WTC11 (cell line): ENCODE data around the gene OLFM4. TPM values are rescaled to one million over a fixed set of nuclear protein-coding genes. Genes with fewer than 3 reads are reported as not detected.

ENCODE experiments used
- ATAC-seq: fragments of 200-7000 bp; cut with Tn5 transposase; 2 replicates; pipeline ENCODE4 v1.10.0; 2021; ENCODE audit warnings: mild to moderate bottlenecking, moderate library complexity
- CTCF ChIA-PET: fragments of 300-600 bp; sonication (Branson Sonifier 250); formaldehyde crosslinking; loops from one replicate; lab custom pipeline; 2021; ENCODE audit warnings: antibody characterized with exemption; lab: Charles Lee
- POLR2A ChIA-PET: fragments of 350-600 bp; sonication (Branson Sonifier 250); formaldehyde crosslinking; loops from one replicate; lab custom pipeline; 2021; ENCODE audit warnings: antibody characterized with exemption; lab: Charles Lee
- DNase-seq: peaks from one replicate; pipeline ENCODE4 v3.0.0; 2021; ENCODE audit warnings: low spot score
- H3K27ac Mint-ChIP-seq: 2 replicates; pipeline ENCODE4 v1.8.0; 2021; ENCODE audit warnings: mixed read lengths
- H3K27me3 Mint-ChIP-seq: 2 replicates; pipeline ENCODE4 v1.8.0; 2021; ENCODE audit warnings: low read depth, mild to moderate bottlenecking, moderate library complexity, mixed read lengths
- H3K36me3 Mint-ChIP-seq: 2 replicates; pipeline ENCODE4 v1.8.0; 2021; ENCODE audit warnings: mixed read lengths
- H3K4me1 Mint-ChIP-seq: 2 replicates; pipeline ENCODE4 v1.8.0; 2022; ENCODE audit warnings: mixed read lengths
- H3K4me3 Mint-ChIP-seq: 2 replicates; pipeline ENCODE4 v1.8.0; 2021; ENCODE audit warnings: mild to moderate bottlenecking, moderate library complexity, mixed read lengths
- H3K9me3 Mint-ChIP-seq: 2 replicates; pipeline ENCODE4 v1.8.0; 2021; ENCODE audit warnings: mixed read lengths
- AFF4 ChIP-seq: sonication (generic); formaldehyde crosslinking; IDR thresholded peaks from 2 replicates; pipeline ENCODE4 v1.8.1; 2023; ENCODE audit warnings: mild to moderate bottlenecking, missing genetic modification reagents, borderline replicate concordance
- ATF1 ChIP-seq: sonication (generic); formaldehyde crosslinking; IDR thresholded peaks from 2 replicates; pipeline ENCODE4 v1.8.1; 2023; ENCODE audit warnings: mild to moderate bottlenecking, moderate library complexity, missing genetic modification reagents
- EMX1 ChIP-seq: fragments of 250-450 bp; sonication (Bioruptor Pico); IDR thresholded peaks from 2 replicates; pipeline ENCODE4 v1.8.0; 2021; ENCODE audit warnings: mild to moderate bottlenecking
- ESRRA ChIP-seq: sonication (generic); formaldehyde crosslinking; IDR thresholded peaks from 2 replicates; pipeline ENCODE4 v1.8.1; 2022; ENCODE audit warnings: mild to moderate bottlenecking, missing genetic modification reagents, borderline replicate concordance
- FOXK1 ChIP-seq: sonication (generic); formaldehyde crosslinking; IDR thresholded peaks from 2 replicates; pipeline ENCODE4 v1.8.0; 2022; ENCODE audit warnings: mild to moderate bottlenecking, moderate library complexity, missing genetic modification reagents
- JAZF1 ChIP-seq: fragments of 250-450 bp; sonication (Bioruptor Pico); IDR thresholded peaks from 2 replicates; pipeline ENCODE4 v1.9.0; 2021; ENCODE audit warnings: moderate library complexity, mild to moderate bottlenecking, inconsistent platforms
- MYBL2 ChIP-seq: sonication (generic); formaldehyde crosslinking; IDR thresholded peaks from 2 replicates; pipeline ENCODE4 v1.8.1; 2023; ENCODE audit warnings: mild to moderate bottlenecking, moderate library complexity, missing genetic modification reagents
- SMAD4 ChIP-seq: sonication (generic); formaldehyde crosslinking; IDR thresholded peaks from 2 replicates; pipeline ENCODE4 v1.8.0; 2022; ENCODE audit warnings: mild to moderate bottlenecking, missing genetic modification reagents
- TCF7 ChIP-seq: sonication (generic); formaldehyde crosslinking; IDR thresholded peaks from 2 replicates; pipeline ENCODE4 v1.8.0; 2022; ENCODE audit warnings: mild to moderate bottlenecking, low read depth, missing genetic modification reagents, moderate library complexity
- ZBTB43 ChIP-seq: sonication (generic); formaldehyde crosslinking; IDR thresholded peaks from 2 replicates; pipeline ENCODE4 v1.8.1; 2023; ENCODE audit warnings: mild to moderate bottlenecking, missing genetic modification reagents
- ZNF121 ChIP-seq: sonication (generic); formaldehyde crosslinking; IDR thresholded peaks from 2 replicates; pipeline ENCODE4 v1.8.0; 2023; ENCODE audit warnings: missing genetic modification reagents
- total RNA-seq: library from RNA; stranded (reverse); gene quantifications from 3 replicates; pipeline ENCODE4 v1.2.3, GENCODE V29; 2021
- TF ChIP-seq, protein P1 (sequence below): sonication (generic); formaldehyde crosslinking; conservative IDR thresholded peaks from 2 replicates; pipeline ENCODE4 v1.8.1; 2022; ENCODE audit warnings: mild to moderate bottlenecking, missing genetic modification reagents
- TF ChIP-seq, protein P2 (sequence below): sonication (generic); formaldehyde crosslinking; IDR thresholded peaks from 2 replicates; pipeline ENCODE4 v1.8.1; 2022; ENCODE audit warnings: low read depth, mild to moderate bottlenecking, moderate library complexity, missing genetic modification reagents, borderline replicate concordance
- TF ChIP-seq, protein P3 (sequence below): fragments of 250-450 bp; sonication (Bioruptor Pico); IDR thresholded peaks from 2 replicates; pipeline ENCODE4 v1.9.0; 2021; ENCODE audit warnings: mild to moderate bottlenecking
- TF ChIP-seq, protein P4 (sequence below): sonication (generic); formaldehyde crosslinking; IDR thresholded peaks from 2 replicates; pipeline ENCODE4 v1.8.1; 2022; ENCODE audit warnings: low read depth, missing genetic modification reagents, borderline replicate concordance

Gene OLFM4
- total RNA-seq, 1 experiment from 2014 or later: 0.17 TPM

- H3K36me3 Mint-ChIP-seq: no peaks in the 10 kb centered on the region; the same call in 1 of the 2 replicates
- ChIA-PET POLR2A (no interaction called here), CTCF (no interaction called here)
- H3K4me3 Mint-ChIP-seq: no peak overlapping the region
- no peak overlapping the region for H3K27ac Mint-ChIP-seq
- peaks cover 5% of the 10 kb centered on the region for H3K9me3 Mint-ChIP-seq
- no peak for TF ChIP-seq ZBTB43 (CRISPR knock-in tag)
- TF ChIP-seq ATF1 (CRISPR knock-in tag): no peak
- no peak for TF ChIP-seq SMAD4 (CRISPR knock-in tag)
- no peak for TF ChIP-seq TCF7 (CRISPR knock-in tag)
- TF ChIP-seq, protein P1, sequence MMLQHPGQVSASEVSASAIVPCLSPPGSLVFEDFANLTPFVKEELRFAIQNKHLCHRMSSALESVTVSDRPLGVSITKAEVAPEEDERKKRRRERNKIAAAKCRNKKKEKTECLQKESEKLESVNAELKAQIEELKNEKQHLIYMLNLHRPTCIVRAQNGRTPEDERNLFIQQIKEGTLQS: no peak
- TF ChIP-seq ZNF121 (CRISPR knock-in tag): no peak
- no peak for TF ChIP-seq ESRRA (CRISPR knock-in tag)
- TF ChIP-seq MYBL2 (CRISPR knock-in tag): no peak
- no peak for TF ChIP-seq EMX1
- TF ChIP-seq, protein P2, sequence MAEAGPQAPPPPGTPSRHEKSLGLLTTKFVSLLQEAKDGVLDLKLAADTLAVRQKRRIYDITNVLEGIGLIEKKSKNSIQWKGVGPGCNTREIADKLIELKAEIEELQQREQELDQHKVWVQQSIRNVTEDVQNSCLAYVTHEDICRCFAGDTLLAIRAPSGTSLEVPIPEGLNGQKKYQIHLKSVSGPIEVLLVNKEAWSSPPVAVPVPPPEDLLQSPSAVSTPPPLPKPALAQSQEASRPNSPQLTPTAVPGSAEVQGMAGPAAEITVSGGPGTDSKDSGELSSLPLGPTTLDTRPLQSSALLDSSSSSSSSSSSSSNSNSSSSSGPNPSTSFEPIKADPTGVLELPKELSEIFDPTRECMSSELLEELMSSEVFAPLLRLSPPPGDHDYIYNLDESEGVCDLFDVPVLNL (CRISPR knock-in tag): no peak
- TF ChIP-seq, protein P3, sequence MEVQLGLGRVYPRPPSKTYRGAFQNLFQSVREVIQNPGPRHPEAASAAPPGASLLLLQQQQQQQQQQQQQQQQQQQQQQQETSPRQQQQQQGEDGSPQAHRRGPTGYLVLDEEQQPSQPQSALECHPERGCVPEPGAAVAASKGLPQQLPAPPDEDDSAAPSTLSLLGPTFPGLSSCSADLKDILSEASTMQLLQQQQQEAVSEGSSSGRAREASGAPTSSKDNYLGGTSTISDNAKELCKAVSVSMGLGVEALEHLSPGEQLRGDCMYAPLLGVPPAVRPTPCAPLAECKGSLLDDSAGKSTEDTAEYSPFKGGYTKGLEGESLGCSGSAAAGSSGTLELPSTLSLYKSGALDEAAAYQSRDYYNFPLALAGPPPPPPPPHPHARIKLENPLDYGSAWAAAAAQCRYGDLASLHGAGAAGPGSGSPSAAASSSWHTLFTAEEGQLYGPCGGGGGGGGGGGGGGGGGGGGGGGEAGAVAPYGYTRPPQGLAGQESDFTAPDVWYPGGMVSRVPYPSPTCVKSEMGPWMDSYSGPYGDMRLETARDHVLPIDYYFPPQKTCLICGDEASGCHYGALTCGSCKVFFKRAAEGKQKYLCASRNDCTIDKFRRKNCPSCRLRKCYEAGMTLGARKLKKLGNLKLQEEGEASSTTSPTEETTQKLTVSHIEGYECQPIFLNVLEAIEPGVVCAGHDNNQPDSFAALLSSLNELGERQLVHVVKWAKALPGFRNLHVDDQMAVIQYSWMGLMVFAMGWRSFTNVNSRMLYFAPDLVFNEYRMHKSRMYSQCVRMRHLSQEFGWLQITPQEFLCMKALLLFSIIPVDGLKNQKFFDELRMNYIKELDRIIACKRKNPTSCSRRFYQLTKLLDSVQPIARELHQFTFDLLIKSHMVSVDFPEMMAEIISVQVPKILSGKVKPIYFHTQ (CRISPR knock-in tag): no peak
- TF ChIP-seq, protein P4, sequence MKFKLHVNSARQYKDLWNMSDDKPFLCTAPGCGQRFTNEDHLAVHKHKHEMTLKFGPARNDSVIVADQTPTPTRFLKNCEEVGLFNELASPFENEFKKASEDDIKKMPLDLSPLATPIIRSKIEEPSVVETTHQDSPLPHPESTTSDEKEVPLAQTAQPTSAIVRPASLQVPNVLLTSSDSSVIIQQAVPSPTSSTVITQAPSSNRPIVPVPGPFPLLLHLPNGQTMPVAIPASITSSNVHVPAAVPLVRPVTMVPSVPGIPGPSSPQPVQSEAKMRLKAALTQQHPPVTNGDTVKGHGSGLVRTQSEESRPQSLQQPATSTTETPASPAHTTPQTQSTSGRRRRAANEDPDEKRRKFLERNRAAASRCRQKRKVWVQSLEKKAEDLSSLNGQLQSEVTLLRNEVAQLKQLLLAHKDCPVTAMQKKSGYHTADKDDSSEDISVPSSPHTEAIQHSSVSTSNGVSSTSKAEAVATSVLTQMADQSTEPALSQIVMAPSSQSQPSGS (CRISPR knock-in tag): no peak
- no peak for TF ChIP-seq FOXK1 (CRISPR knock-in tag)
- no peak for TF ChIP-seq AFF4 (CRISPR knock-in tag)
- no peak for TF ChIP-seq JAZF1
- ATAC-seq (no peak), DNase-seq (no peak)
- no peaks in the 10 kb centered on the region for H3K4me1 Mint-ChIP-seq
- H3K27me3 Mint-ChIP-seq: peaks cover 7% of the 10 kb centered on the region; the same call in 1 of the 2 replicates
Measured at GRCh38 chr13:53014495-53015443, 13.8 kb upstream of the OLFM4 start.
